NCI-H128 (cell line): ENCODE measurements around the gene DNAAF5.
"Not testable (repeated sequence)": the region's sequence is repeated elsewhere in the genome, so short reads cannot be mapped to it uniquely, and the experiment has no call there.

Experiments
- DNase-seq: peaks from one replicate; lab custom pipeline; 2025; ENCODE audit not compliant: unreplicated experiment; lab: John Stamatoyannopoulos, UW

Gene DNAAF5

GRCh38 chr7:780081-780480 is 53.6 kb downstream of the DNAAF5 start:
- no peak for DNase-seq

- no peak for DNase-seq
Observed at GRCh38 chr7:780516-780915, 54.0 kb downstream of the DNAAF5 start.

GRCh38 chr7:781186-781849 is 54.8 kb downstream of the DNAAF5 start:
- no peak for DNase-seq

GRCh38 chr7:781936-782529 is 55.5 kb downstream of the DNAAF5 start:
- DNase-seq: no peak

- no peak for DNase-seq
Observed at GRCh38 chr7:782718-783449, 56.4 kb downstream of the DNAAF5 start.

GRCh38 chr7:783556-784490 is 57.3 kb downstream of the DNAAF5 start:
- no peak for DNase-seq

GRCh38 chr7:784971-785370 is 58.5 kb downstream of the DNAAF5 start:
- no peak for DNase-seq

- no peak for DNase-seq
Observed at GRCh38 chr7:785416-785815, 58.9 kb downstream of the DNAAF5 start.

- DNase-seq: peak; percentile 47
Observed at GRCh38 chr7:786472-787255, 60.2 kb downstream of the DNAAF5 start.

GRCh38 chr7:787332-788240 is 61.1 kb downstream of the DNAAF5 start:
- DNase-seq: no peak

- DNase-seq: no peak
Observed at GRCh38 chr7:791519-791918, 65.0 kb downstream of the DNAAF5 start.

GRCh38 chr7:794207-794606 is 67.7 kb downstream of the DNAAF5 start:
- DNase-seq: no peak

GRCh38 chr7:794671-795329 is 68.3 kb downstream of the DNAAF5 start:
- DNase-seq: no peak

GRCh38 chr7:796434-797169 is 70.1 kb downstream of the DNAAF5 start:
- not testable (repeated sequence) for DNase-seq

- DNase-seq: no peak
Observed at GRCh38 chr7:798921-799470, 72.5 kb downstream of the DNAAF5 start.

GRCh38 chr7:800692-801091 is 74.2 kb downstream of the DNAAF5 start:
- no peak for DNase-seq

GRCh38 chr7:801351-801750 is 74.9 kb downstream of the DNAAF5 start:
- DNase-seq: not testable (repeated sequence)

- DNase-seq: no peak
Observed at GRCh38 chr7:801940-802381, 75.5 kb downstream of the DNAAF5 start.
